ENCODE results near the gene NELFA. TPM values are rescaled to one million over a fixed set of nuclear protein-coding genes. Genes with fewer than 3 reads are reported as not detected.

Gene NELFA
- total and polyA plus RNA-seq, 2 of the 4 experiments (the other 2 are of a cell fraction) = 4.3 to 21.9 TPM

GRCh38 chr4:1950369-1950768, 58.4 kb downstream of the NELFA start:
- DNase-seq = no peak
- in situ Hi-C loops (cut with MboI; ENCODE audit: low sequenced_read_pairs) = no loop called here
- no TSS peak for BruUV-seq (replicated peaks)
- no peaks in the 10 kb centered on the region for H3K9me3 ChIP-seq (ENCODE audit: control insufficient read depth, insufficient read depth, low read length)
- H3K4me3 ChIP-seq (ENCODE audit: insufficient read depth, low read depth, low read length) = no peak overlapping the region
- H2BK5ac ChIP-seq (ENCODE audit: low read depth, low read length, poor library complexity, severe bottlenecking) = no peak overlapping the region
- no peak overlapping the region for H3K27ac ChIP-seq (ENCODE audit: insufficient read depth, low read length)
- H2BK20ac ChIP-seq (ENCODE audit: low read depth, low read length) = no peak overlapping the region
- peaks cover 6% of the 10 kb centered on the region; the same call in 1 of the 2 replicates for H3K9me1 ChIP-seq (ENCODE audit: insufficient read depth, low read length)
- H3K4me2 ChIP-seq (ENCODE audit: low read depth, low read length) = no peak overlapping the region
- H3K9ac ChIP-seq (ENCODE audit: low read depth, low read length) = no peak overlapping the region
- no peak overlapping the region for H4K91ac ChIP-seq (ENCODE audit: insufficient read depth, low read depth, low read length)
- no peak for ATAC-seq (ENCODE audit: low read depth)
- peaks cover 32% of the 10 kb centered on the region for H3K36me3 ChIP-seq (ENCODE audit: control insufficient read depth, insufficient read depth, low read length)
- H3K4me1 ChIP-seq (ENCODE audit: control insufficient read depth, insufficient read depth, low read length) = no peaks in the 10 kb centered on the region
- dilution Hi-C loops (cut with HindIII; ENCODE audit: low sequenced_read_pairs, unreplicated experiment) = no loop called here
- no peak overlapping the region for H2AFZ ChIP-seq (replicated peaks; ENCODE audit: low read length, poor library complexity)
- intact Hi-C loops (cut with micrococcal nuclease) = no loop called here
- H2BK120ac ChIP-seq (ENCODE audit: low read depth, low read length) = no peak overlapping the region
- no peak overlapping the region for H2AK9ac ChIP-seq (replicated peaks; ENCODE audit: low read depth, low read length, poor library complexity)
- ChIA-PET CTCF (no interaction called here), POLR2A (ENCODE audit: unreplicated experiment) (no interaction called here)
- H4K20me1 ChIP-seq (ENCODE audit: insufficient read depth, low read length) = no peaks in the 10 kb centered on the region; the same call in 1 of the 2 replicates
- H3K4ac ChIP-seq (ENCODE audit: low read depth, low read length) = no peak overlapping the region
- no peak overlapping the region for H4K8ac ChIP-seq (ENCODE audit: low read depth in 2 of 2, low read length in 2 of 2)
- H2AK5ac ChIP-seq (ENCODE audit: low read depth, low read length) = no peak overlapping the region
- H4K5ac ChIP-seq (ENCODE audit: low read depth, low read length) = no peak overlapping the region
- no peak overlapping the region for H3K14ac ChIP-seq (replicated peaks; ENCODE audit: low read depth, low read length)
- H3K27me3 ChIP-seq (ENCODE audit: control insufficient read depth, insufficient read depth, low read length) = no peaks in the 10 kb centered on the region
- WGBS, 2 experiments (ENCODE audit: extremely low coverage in 2 of 2, insufficient read length in 1 of 2) = 97% methylated on average over 6 of the region's 10 CpGs; no CpG with 5 or more reads in 1 of the 2 experiments
- H3K56ac ChIP-seq (ENCODE audit: extremely low read depth, insufficient read depth, low read length) = no peak overlapping the region
- peaks cover 19 to 51% of the 10 kb centered on the region in 2 experiments for H3K79me1 ChIP-seq (ENCODE audit: low read depth in 1 of 2, low read length in 2 of 2)
- no peak for TF ChIP-seq NFE2L2 (IDR thresholded peaks at IDR 0.05; ENCODE audit: low read depth, low read length)
- TF ChIP-seq RCOR1 (IDR thresholded peaks at IDR 0.05; ENCODE audit: insufficient replicate concordance, low read length) = no peak
- no peak for TF ChIP-seq SMC3 (IDR thresholded peaks at IDR 0.05; ENCODE audit: low read depth, low read length)
- no peak for TF ChIP-seq CEBPB (IDR thresholded peaks at IDR 0.05; ENCODE audit: low read depth, low read length)
- no peak for TF ChIP-seq MXI1 (IDR thresholded peaks at IDR 0.05; ENCODE audit: borderline replicate concordance, low read depth, low read length)
- no peak for TF ChIP-seq FOS (IDR thresholded peaks at IDR 0.05; ENCODE audit: low read depth, low read length)
- no peak overlapping the region for H3K18ac ChIP-seq (ENCODE audit: low read depth, low read length)
- H3K23ac ChIP-seq (ENCODE audit: low read depth, low read length) = no peak overlapping the region
- H2BK15ac ChIP-seq (ENCODE audit: low read depth, low read length) = no peak overlapping the region
